Measurements from ENCODE around the gene BCL6. TPM values are rescaled to one million over a fixed set of nuclear protein-coding genes. Genes with fewer than 3 reads are reported as not detected.

The BCL6 gene
- polyA plus RNA-seq, 1 donor (not counting 4 experiments of a cell fraction or from before 2014, with no cell fraction given) = 7.7 TPM

DNA sequence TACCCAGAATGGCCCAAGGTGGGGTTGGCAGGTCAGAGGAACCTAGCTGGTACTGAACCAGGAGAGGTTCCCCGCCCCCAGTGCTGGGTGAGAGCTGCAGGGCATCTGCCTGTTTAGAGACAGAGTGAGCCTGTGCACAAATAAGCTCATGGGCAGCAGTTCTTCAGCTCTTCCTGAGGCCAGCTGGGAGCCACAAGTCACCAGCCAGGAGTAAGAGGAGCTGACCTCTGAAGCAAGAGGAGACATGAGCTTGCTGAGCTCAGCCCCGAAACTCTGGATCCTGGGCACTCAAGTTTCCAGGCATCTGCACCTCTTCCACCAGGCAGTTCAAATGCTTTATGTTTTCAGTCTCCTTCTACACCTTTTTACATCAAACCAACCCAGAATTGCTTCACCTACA lies 45.0 kb downstream of the BCL6 start:
- H3K27me3 ChIP-seq (ENCODE audit: control insufficient read depth, extremely low read depth, insufficient read depth, low read length) = peaks cover 3% of the 10 kb centered on the region
- no peak overlapping the region for H3K27ac ChIP-seq (ENCODE audit: control insufficient read depth, insufficient read depth, low read length)
- H3K4me3 ChIP-seq (ENCODE audit: control insufficient read depth in 2 of 3, extremely low read depth in 1 of 3, insufficient read depth in 2 of 3, low read depth in 1 of 3, low read length in 3 of 3) = no peak overlapping the region
- no peaks in the 10 kb centered on the region for H4K20me1 ChIP-seq (ENCODE audit: control insufficient read depth, extremely low read depth, insufficient read depth, low read length)
- no peak for FAIRE-seq
- TF ChIP-seq, protein P1, sequence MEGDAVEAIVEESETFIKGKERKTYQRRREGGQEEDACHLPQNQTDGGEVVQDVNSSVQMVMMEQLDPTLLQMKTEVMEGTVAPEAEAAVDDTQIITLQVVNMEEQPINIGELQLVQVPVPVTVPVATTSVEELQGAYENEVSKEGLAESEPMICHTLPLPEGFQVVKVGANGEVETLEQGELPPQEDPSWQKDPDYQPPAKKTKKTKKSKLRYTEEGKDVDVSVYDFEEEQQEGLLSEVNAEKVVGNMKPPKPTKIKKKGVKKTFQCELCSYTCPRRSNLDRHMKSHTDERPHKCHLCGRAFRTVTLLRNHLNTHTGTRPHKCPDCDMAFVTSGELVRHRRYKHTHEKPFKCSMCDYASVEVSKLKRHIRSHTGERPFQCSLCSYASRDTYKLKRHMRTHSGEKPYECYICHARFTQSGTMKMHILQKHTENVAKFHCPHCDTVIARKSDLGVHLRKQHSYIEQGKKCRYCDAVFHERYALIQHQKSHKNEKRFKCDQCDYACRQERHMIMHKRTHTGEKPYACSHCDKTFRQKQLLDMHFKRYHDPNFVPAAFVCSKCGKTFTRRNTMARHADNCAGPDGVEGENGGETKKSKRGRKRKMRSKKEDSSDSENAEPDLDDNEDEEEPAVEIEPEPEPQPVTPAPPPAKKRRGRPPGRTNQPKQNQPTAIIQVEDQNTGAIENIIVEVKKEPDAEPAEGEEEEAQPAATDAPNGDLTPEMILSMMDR (optimal IDR thresholded peaks at IDR 0.05 in 1 of 3, IDR thresholded peaks at IDR 0.05 in 1 of 3, conservative IDR thresholded peaks at IDR 0.05 in 1 of 3; ENCODE audit: extremely low read depth in 1 of 3, insufficient read depth in 2 of 3, low read length in 3 of 3) = no peak
- TF ChIP-seq EZH2 (IDR thresholded peaks at IDR 0.05; ENCODE audit: low read length) = no peak
- dilution Hi-C loops (cut with MboI; ENCODE audit: extremely low pct_ligation_motif_present, low sequenced_read_pairs) = no loop called here
- H3K4me1 ChIP-seq (ENCODE audit: control insufficient read depth, extremely low read depth, insufficient read depth, low read length) = no peaks in the 10 kb centered on the region
- H3K9me3 ChIP-seq (ENCODE audit: control insufficient read depth, low read depth, low read length) = no peaks in the 10 kb centered on the region
- no peaks in the 10 kb centered on the region for H3K79me2 ChIP-seq (ENCODE audit: control insufficient read depth, insufficient read depth, low read length)
- no peak for DNase-seq (ENCODE audit: low read depth, low spot score)
- H2AFZ ChIP-seq (ENCODE audit: control insufficient read depth, low read length) = no peak overlapping the region
- no peak overlapping the region for H3K9ac ChIP-seq (ENCODE audit: control insufficient read depth, extremely low read depth, insufficient read depth, low read length)
- no peaks in the 10 kb centered on the region for H3K36me3 ChIP-seq (ENCODE audit: control insufficient read depth in 2 of 2, extremely low read depth in 1 of 2, insufficient read depth in 2 of 2, low read length in 2 of 2)
- no peaks in the 10 kb centered on the region for H3K9me1 ChIP-seq (ENCODE audit: control insufficient read depth, extremely low read depth, insufficient read depth, low read length)
- H3K4me2 ChIP-seq (ENCODE audit: control insufficient read depth, extremely low read depth, insufficient read depth, low read depth, low read length) = no peak overlapping the region

DNA sequence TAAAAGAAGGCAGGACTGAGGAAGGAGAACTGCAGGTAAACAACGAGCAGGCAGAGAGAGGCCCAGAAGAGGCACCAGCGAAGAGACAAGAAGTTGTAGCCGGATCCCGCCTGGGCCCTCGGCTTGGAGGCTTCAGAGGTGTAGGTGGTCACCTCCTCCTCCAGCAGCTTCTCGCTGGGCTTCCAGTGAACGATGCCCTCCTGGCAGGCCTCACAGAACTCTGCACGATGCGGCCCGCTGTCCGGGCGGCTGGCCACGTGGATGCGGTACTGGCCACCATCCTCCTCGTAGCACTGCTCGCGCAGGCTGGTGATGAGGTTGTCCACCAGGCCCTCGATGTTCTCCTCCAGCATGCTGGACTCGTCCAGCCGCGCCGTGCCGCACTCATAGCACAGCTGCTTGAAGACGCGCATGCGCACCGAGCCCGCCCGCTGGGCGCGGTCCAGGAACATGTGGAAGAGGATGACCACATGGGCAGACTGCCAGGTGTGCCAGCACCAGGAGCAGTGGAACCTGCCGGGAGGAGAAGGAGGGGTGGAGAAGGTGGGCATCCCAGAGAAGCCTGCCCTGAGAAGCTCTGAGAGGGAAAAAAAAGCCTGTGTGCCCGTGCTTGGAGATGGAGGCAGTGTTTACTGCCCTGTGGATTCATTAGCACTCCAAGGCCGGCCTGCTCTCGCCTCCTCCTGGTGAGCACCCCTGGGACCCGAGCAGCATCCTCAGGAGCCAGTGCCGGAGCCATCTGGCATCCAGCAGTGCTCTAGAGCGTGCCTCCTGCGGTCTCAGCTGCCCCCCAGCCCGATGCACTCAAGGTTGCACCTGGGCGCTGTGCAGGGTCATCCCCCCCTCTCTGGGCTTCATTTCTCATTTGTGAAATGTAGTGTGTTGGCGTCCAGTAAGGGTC lies 46.5 kb downstream of the BCL6 start:
- H3K9me1 ChIP-seq (ENCODE audit: control insufficient read depth, extremely low read depth, insufficient read depth, low read length) = no peaks in the 10 kb centered on the region
- peaks cover 3% of the 10 kb centered on the region for H3K27me3 ChIP-seq (ENCODE audit: control insufficient read depth, extremely low read depth, insufficient read depth, low read length)
- H3K4me2 ChIP-seq (ENCODE audit: control insufficient read depth, extremely low read depth, insufficient read depth, low read depth, low read length) = no peak overlapping the region
- no peak for FAIRE-seq
- no peaks in the 10 kb centered on the region for H3K79me2 ChIP-seq (ENCODE audit: control insufficient read depth, insufficient read depth, low read length)
- TF ChIP-seq, protein P1 (optimal IDR thresholded peaks at IDR 0.05 in 1 of 3, IDR thresholded peaks at IDR 0.05 in 1 of 3, conservative IDR thresholded peaks at IDR 0.05 in 1 of 3; ENCODE audit: extremely low read depth in 1 of 3, insufficient read depth in 2 of 3, low read length in 3 of 3) = no peak
- TF ChIP-seq EZH2 (IDR thresholded peaks at IDR 0.05; ENCODE audit: low read length) = no peak
- no peak overlapping the region for H3K9ac ChIP-seq (ENCODE audit: control insufficient read depth, extremely low read depth, insufficient read depth, low read length)
- H3K4me3 ChIP-seq (ENCODE audit: control insufficient read depth in 2 of 3, extremely low read depth in 1 of 3, insufficient read depth in 2 of 3, low read depth in 1 of 3, low read length in 3 of 3) = no peak overlapping the region
- H3K9me3 ChIP-seq (ENCODE audit: control insufficient read depth, low read depth, low read length) = no peaks in the 10 kb centered on the region
- no peak for DNase-seq (ENCODE audit: low read depth, low spot score)
- H3K36me3 ChIP-seq (ENCODE audit: control insufficient read depth in 2 of 2, extremely low read depth in 1 of 2, insufficient read depth in 2 of 2, low read length in 2 of 2) = no peaks in the 10 kb centered on the region
- H4K20me1 ChIP-seq (ENCODE audit: control insufficient read depth, extremely low read depth, insufficient read depth, low read length) = no peaks in the 10 kb centered on the region
- no peak overlapping the region for H3K27ac ChIP-seq (ENCODE audit: control insufficient read depth, insufficient read depth, low read length)
- no peaks in the 10 kb centered on the region for H3K4me1 ChIP-seq (ENCODE audit: control insufficient read depth, extremely low read depth, insufficient read depth, low read length)
- H2AFZ ChIP-seq (ENCODE audit: control insufficient read depth, low read length) = no peak overlapping the region
- dilution Hi-C loops (cut with MboI; ENCODE audit: extremely low pct_ligation_motif_present, low sequenced_read_pairs) = loop anchor here (25.0 kb wide), 1 partner anchor 386 kb away; no protein-coding TSS in a partner anchor
